GM10266 (cell line): ENCODE data around the gene YJEFN3.

ENCODE experiments used
- DNase-seq: peaks from one replicate; pipeline ENCODE4 v3.0.0; 2012; ENCODE audit errors: extremely low spot score
- TF ChIP-seq, protein P1 (sequence below): IDR thresholded peaks from 2 replicates; pipeline ENCODE4 v1.5.1; 2012; ENCODE audit warnings: mild to moderate bottlenecking, low read depth; ENCODE audit not compliant: control insufficient read depth, insufficient read depth; ENCODE audit errors: missing control alignments

The YJEFN3 gene, protein sequence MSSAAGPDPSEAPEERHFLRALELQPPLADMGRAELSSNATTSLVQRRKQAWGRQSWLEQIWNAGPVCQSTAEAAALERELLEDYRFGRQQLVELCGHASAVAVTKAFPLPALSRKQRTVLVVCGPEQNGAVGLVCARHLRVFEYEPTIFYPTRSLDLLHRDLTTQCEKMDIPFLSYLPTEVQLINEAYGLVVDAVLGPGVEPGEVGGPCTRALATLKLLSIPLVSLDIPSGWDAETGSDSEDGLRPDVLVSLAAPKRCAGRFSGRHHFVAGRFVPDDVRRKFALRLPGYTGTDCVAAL

DNA sequence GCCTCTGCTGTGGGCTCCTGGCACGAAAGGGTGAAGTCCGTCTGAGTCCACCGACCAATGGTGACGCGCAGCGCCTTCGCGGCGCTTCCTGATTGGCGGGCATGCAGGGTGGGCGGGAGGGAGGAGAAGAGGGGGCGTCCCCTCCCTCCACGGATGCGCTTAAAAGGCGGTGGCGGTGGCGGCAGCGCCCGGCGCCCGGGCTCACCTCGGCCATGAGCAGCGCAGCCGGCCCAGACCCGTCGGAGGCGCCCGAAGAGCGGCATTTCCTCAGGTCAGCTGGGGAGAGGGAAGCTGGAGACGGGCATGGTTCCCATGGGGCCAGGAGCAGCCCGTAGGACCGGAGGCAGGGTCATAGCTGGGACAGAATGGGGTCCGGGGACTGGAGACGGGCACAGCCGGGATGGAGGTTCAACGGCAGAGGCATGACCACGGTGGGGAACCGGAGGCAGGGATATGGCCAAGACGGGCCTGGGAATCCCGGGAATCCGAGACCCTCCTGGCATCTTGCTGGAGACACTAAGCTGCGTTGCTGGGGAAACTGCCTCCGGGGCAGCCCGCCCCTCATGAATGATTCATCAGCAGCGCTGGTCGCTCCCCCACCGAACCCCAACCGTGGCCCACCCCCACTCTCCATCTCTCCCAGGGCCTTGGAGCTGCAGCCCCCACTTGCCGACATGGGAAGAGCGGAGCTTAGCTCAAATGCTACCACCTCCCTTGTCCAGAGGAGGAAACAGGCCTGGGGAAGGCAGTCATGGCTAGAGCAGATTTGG is at the start of gene YJEFN3:
YJEFN3 (plus strand) TSS at position 191 of the 770 bp plus-strand sequence; CDS start at position 213, 22 bp downstream.
- TF ChIP-seq, protein P1, sequence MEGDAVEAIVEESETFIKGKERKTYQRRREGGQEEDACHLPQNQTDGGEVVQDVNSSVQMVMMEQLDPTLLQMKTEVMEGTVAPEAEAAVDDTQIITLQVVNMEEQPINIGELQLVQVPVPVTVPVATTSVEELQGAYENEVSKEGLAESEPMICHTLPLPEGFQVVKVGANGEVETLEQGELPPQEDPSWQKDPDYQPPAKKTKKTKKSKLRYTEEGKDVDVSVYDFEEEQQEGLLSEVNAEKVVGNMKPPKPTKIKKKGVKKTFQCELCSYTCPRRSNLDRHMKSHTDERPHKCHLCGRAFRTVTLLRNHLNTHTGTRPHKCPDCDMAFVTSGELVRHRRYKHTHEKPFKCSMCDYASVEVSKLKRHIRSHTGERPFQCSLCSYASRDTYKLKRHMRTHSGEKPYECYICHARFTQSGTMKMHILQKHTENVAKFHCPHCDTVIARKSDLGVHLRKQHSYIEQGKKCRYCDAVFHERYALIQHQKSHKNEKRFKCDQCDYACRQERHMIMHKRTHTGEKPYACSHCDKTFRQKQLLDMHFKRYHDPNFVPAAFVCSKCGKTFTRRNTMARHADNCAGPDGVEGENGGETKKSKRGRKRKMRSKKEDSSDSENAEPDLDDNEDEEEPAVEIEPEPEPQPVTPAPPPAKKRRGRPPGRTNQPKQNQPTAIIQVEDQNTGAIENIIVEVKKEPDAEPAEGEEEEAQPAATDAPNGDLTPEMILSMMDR = no peak
- DNase-seq = no peak

GRCh38 chr19:19480688-19481087 is 48.0 kb upstream of the YJEFN3 start:
- TF ChIP-seq, protein P1 = no peak
- DNase-seq = no peak

DNA sequence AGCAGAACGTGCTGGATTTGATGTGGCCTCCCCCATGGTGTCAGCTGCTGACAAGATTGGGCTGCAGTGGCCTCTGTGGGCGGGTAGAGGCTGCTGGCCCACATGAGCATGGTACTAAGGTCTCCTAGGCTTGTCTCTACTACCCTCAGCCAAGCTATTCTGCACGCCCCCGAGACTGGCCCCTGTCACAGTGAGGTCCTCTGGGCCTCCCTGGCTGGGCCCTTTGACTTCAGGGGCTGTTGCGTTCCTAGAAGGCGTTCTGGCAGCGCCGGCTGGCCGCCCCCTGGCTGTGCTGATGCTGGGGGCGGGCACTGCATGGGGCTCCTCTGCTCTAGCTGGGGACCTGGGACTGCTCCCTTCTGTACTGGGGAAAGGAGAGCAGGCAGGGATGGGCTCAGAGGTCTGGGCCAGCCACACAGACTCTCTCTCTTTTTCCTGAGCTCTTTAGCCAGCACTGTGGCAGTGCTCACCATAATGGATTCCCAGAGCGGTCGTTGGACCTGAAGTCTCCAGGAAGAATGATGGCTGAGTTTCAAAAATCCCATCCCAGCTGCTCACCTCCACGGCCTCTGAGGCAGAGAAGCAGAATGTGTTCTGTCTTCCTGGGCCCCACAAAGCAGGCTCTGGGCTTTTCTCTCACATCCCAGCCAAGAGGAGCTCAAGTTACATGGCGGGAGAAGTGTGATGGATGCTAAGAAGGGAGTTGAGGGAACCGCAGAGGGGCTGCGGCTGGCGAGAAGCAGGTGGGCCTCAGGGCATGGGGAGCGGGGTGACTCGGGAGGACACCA is 45.7 kb upstream of the YJEFN3 start:
- TF ChIP-seq, protein P1 = no peak
- no peak for DNase-seq

DNA sequence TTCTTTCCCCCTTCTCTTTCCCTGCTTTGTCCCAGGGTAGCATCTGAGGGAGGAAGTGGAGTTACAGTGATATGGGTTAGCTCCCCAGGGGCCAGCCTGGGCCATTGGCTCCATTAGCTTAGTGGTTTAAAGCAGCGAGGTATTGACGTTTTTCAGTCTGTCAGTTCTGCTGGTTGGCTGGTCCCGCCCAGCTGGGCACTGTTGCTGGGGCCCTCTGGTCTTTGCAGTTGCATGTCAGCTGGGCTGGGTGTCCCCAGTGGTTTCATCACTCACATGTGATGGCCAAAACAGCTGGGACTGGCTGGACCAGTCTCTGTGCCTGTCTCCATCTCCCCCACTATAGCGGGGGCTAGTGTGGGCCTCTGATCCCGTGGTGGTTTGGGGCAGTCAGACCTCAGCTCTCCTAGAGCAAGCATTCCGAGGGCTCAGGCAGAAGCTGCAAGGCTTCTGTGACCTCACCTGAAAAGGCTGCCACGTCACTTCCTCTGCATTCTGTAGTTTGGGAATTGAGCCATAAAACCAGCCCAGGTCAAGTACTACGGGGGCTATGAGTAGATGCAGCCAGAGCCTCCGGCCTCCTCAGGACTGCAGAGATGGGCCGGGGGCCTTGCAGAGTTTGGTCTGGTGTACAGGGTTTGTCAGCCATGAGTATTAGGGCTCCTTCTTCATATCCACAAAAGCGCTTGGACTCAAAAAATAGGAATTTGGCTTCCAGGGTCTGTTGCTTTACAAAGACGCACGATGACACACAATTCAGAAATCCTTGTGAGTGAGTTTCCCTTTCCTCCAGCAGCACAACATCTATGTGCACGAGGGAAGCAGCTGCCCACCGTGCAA is 43.3 kb upstream of the YJEFN3 start:
- DNase-seq = no peak
- TF ChIP-seq, protein P1 = no peak

DNA sequence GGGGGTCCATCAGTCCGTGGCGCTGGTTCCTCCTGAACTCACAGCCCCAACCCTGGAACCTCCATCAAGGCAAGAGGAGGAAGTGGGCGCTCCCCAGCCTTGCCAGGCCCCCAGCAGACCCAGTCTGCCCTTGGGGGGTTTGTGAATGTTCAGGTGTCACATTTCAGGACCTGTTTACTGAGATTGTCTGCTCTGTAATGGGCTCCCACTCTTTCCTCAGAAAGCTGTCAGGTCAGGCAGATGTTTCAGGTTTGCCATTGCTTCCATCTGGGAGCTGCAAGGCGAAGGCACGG is 42.8 kb upstream of the YJEFN3 start:
- TF ChIP-seq, protein P1 = no peak
- no peak for DNase-seq

DNA sequence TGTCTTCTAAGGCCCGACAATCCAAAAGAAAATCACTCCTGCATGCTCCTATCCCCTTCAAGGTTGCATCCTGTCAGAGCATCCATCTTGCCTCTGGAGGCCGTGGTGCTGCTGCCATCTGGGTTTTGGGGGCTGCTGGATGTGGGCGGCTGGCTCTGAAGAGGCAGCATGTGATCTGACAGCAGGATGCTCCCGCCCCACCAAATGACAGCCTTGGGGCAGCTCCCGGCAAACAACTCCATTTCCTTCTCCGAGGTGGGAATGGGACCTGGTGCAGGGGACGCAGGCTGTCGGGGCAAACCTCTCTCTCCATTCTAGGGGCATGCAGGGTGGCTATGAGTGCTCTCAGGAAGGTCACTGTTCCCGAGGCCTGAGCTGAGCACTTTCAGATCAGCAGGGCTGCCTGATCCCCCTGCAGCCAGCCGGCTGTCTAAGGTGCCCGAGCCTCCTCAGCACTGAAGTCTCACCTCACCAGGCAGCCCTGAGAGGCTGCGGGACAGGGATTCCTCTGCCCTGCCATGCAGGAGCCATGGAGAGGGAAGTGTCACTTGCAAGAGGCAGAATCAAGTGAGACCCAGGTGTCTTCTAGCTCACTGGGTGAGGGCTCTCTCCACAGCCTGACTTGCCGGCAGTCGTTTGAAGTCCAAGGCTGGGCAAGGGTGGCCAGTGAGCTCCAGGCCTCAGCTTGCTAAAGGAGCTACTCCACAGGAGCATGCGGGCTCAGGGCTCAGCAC is 42.2 kb upstream of the YJEFN3 start:
- TF ChIP-seq, protein P1 = no peak
- DNase-seq = no peak
